Esophagus squamous epithelium (tissue), 5 donors: Measurements from ENCODE around the gene FALEC. TPM values are rescaled to one million over a fixed set of nuclear protein-coding genes. Genes with fewer than 3 reads are reported as not detected.

Source experiments
- DNase-seq: peaks from one replicate; lab custom pipeline; 2025; lab: John Stamatoyannopoulos, UW
- H3K27ac ChIP-seq, 4 donors: fragments of 200-600 bp; sonication (generic); one replicate each; pipeline ENCODE4 v1.5.1; 2016 to 2019; ENCODE audit warnings: mild to moderate bottlenecking in 1 of 4
- H3K27me3 ChIP-seq, 4 donors: fragments of 200-600 bp; sonication (generic); 1 replicate in 3 of 4; 2 replicates in 1 of 4; pipeline versions ENCODE4 v1.5.1 to v1.6.0; 2017 to 2021; ENCODE audit warnings: antibody characterized with exemption in 1 of 4
- H3K36me3 ChIP-seq, 3 donors: fragments of 200-600 bp; sonication (generic); one replicate each; pipeline ENCODE4 v1.5.1; 2016 to 2019
- H3K4me1 ChIP-seq, 3 donors: fragments of 200-600 bp; sonication (generic); one replicate each; pipeline ENCODE4 v1.5.1; 2017 to 2019
- H3K4me3 ChIP-seq, 4 donors: fragments of 200-600 bp; sonication (generic); 1 replicate in 3 of 4; 2 replicates in 1 of 4; pipeline ENCODE4 v1.5.1; 2016 to 2019; ENCODE audit warnings: mild to moderate bottlenecking in 2 of 4, moderate library complexity in 1 of 4
- H3K9me3 ChIP-seq, 3 donors: fragments of 200-600 bp; sonication (generic); one replicate each; pipeline ENCODE4 v1.5.1; 2016 to 2019
- CTCF ChIP-seq, 6 experiments: fragments of 450-650 bp in 4 of 6; fragments of 200-600 bp in 2 of 6; sonication (generic) in 2 of 6; IDR thresholded peaks; one replicate each; pipeline ENCODE4 v1.5.1; 2016 to 2019; ENCODE audit warnings: antibody characterized with exemption in 6 of 6, mild to moderate bottlenecking in 4 of 6, moderate library complexity in 4 of 6
- POLR2A ChIP-seq, 4 donors: fragments of 450-650 bp; IDR thresholded peaks; one replicate each; pipeline ENCODE4 v1.6.1; 2017; ENCODE audit warnings: antibody characterized with exemption in 4 of 4, mild to moderate bottlenecking in 4 of 4, moderate library complexity in 3 of 4
- WGBS, 2 donors: methylation state at CpG; one replicate each; pipeline ENCODE4 v1.1.5; 2018; 5-methylcytosine and 5-hydroxymethylcytosine counted together
- intact Hi-C: fragments of 100-400 bp; cut with DNase I; formaldehyde crosslinking; loops from one replicate; pipeline ENCODE4 v1.15.0; 2022
- total RNA-seq, 4 donors: library from RNA; depleted of rRNA; stranded (reverse); fragments of >200 nt; gene quantifications; one replicate each; pipeline ENCODE4 v1.1.0, GENCODE V29; 2016
- donor health status: DM: yes; HTN: yes; CAD: no.

The FALEC gene
- total RNA-seq, 4 donors from 2014 or later: 3.6 TPM; not detected in 3

DNA sequence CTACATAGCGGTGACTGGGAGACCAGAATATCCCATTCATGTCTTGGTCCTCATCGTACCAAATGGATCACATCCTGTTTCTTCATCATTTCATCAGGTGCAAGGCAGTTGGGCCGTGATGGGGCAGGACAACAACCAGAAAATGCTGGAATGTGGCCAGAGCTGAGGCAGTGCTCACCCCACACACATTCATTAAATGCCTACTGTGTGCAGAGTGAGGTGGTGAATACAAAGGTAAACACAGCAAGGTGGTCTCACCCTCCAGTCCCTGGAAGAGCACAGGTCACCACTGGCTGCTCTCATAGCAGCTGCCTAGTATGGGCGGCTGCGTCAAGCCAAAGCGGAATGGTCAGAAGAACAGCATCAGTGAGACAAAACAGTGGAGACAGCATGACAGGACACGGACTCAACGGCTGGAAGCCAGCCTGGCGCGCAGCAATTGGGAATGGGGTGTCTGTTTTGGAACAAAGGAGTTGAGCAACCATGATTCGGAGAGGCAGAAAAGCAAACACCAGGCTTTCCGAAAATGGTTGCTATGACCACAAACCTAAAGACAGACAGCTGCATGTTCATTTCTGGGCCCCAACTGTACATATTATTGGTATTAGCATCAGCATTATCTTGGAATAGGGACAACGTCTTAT, 28.1 kb downstream of the FALEC start:
- no peak for TF ChIP-seq POLR2A (IDR thresholded peaks at IDR 0.05)
- no peak for TF ChIP-seq CTCF (IDR thresholded peaks at IDR 0.05)
- WGBS, 2 donors: 28 to 44% methylated on average over 13 of the region's 13 CpGs
- peak overlapping the region; percentile 50 to 84 (median 78) for H3K27ac ChIP-seq

GRCh38 chr1:150544204-150544603, 28.7 kb downstream of the FALEC start:
- no peak for DNase-seq
- Histone ChIP-seq H3K36me3 (no peaks in the 10 kb centered on the region), H3K4me1 (peaks cover 8 to 27% (median 12%) of the 10 kb centered on the region in 3 donors), H3K9me3 (no peaks in the 10 kb centered on the region), H3K27ac (peak overlapping the region; percentile 50 to 84 (median 78)), H3K27me3 (no peaks in the 10 kb centered on the region), H3K4me3 (no peak overlapping the region)
- 31 to 36% methylated on average over 3 of the region's 3 CpGs for whole genome bisulfite sequencing, 2 donors
- intact Hi-C loops: no loop called here
- TF ChIP-seq POLR2A (IDR thresholded peaks at IDR 0.05) (no peak), CTCF (IDR thresholded peaks at IDR 0.05) (no peak)

More for the DNA sequence above, 28.1 kb downstream of the FALEC start:
- no peak overlapping the region for H3K4me3 ChIP-seq
- no peak for DNase-seq
- H3K27me3 ChIP-seq: no peaks in the 10 kb centered on the region
- no peaks in the 10 kb centered on the region for H3K36me3 ChIP-seq
- H3K4me1 ChIP-seq: peaks cover 10 to 31% (median 12%) of the 10 kb centered on the region in 3 donors
- no peaks in the 10 kb centered on the region for H3K9me3 ChIP-seq
- intact Hi-C loops: no loop called here

DNA sequence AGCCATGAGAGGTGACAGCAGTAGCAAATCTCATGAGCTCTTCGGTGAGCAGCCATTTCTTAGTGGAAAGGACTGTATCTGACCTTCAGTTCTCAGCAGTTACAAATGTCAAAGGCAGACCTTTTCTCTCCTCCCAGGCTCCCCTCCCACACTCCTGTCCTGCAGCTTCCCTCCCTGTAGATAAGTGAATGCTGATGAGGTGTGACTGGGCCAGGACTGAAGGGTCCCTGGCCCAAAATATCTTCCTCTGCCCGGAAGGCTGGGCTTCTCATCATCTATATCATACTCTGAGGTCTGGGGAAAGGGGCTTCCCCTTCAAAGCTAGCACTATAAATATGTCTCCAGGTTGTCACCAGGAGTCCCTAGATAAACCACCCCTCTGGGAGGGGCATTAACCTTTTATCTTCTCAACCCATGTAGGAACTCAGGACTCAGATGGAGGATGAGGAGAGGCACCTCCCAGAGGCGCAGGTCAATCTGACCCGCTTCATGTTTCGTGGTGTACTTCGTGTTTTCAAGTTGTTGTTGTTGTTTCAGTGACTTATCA, 30.0 kb downstream of the FALEC start:
- H3K36me3 ChIP-seq: no peaks in the 10 kb centered on the region
- H3K9me3 ChIP-seq: no peaks in the 10 kb centered on the region
- no peak for DNase-seq
- no peaks in the 10 kb centered on the region for H3K27me3 ChIP-seq
- WGBS, 2 donors: 88 to 91% methylated on average over 5 to 6 of the region's 6 CpGs
- intact Hi-C loops: no loop called here
- no peak overlapping the region for H3K4me3 ChIP-seq
- peak overlapping the region in 1 of 4 donors; percentile 77 for H3K27ac ChIP-seq
- H3K4me1 ChIP-seq: peaks cover 18 to 37% (median 19%) of the 10 kb centered on the region in 3 donors
- TF ChIP-seq POLR2A (IDR thresholded peaks at IDR 0.05): no peak
- TF ChIP-seq CTCF (IDR thresholded peaks at IDR 0.05): no peak

GRCh38 chr1:150546294-150546937, 30.9 kb downstream of the FALEC start:
- Histone ChIP-seq H3K4me1 (peaks cover 24 to 45% (median 27%) of the 10 kb centered on the region in 3 donors), H3K27me3 (no peaks in the 10 kb centered on the region), H3K9me3 (no peaks in the 10 kb centered on the region), H3K27ac (no peak overlapping the region), H3K4me3 (no peak overlapping the region), H3K36me3 (no peaks in the 10 kb centered on the region)
- no peak for DNase-seq
- WGBS, 2 donors: 86% methylated on average over 16 of the region's 16 CpGs
- TF ChIP-seq CTCF (IDR thresholded peaks at IDR 0.05) (no peak), POLR2A (IDR thresholded peaks at IDR 0.05) (no peak)
- intact Hi-C loops: no loop called here

DNA sequence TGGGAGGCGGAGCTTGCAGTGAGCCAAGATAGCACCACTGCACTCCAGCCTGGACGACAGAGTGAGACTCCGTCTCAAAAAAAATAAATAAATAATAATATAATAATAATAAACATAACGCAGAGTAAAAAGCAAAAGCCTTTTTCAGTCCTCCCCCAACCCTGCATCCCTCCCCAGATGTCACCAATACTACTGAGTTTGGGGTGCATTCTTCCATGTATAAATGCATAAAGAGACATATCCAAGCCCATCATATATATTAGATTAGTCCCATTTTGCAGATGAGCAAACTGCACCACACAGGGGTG, 32.7 kb downstream of the FALEC start:
- Histone ChIP-seq H3K27ac (peak overlapping the region; percentile 88 to 96 (median 91)), H3K9me3 (no peaks in the 10 kb centered on the region), H3K27me3 (no peaks in the 10 kb centered on the region), H3K36me3 (peaks cover 0 to 5% (median 0%) of the 10 kb centered on the region in 3 donors), H3K4me3 (peak overlapping the region; percentile 49 to 84 (median 60)), H3K4me1 (peaks cover 41 to 62% (median 45%) of the 10 kb centered on the region in 3 donors)
- TF ChIP-seq POLR2A (IDR thresholded peaks at IDR 0.05) (no peak), CTCF (IDR thresholded peaks at IDR 0.05) (no peak)
- 42 to 52% methylated on average over 4 of the region's 4 CpGs for WGBS, 2 donors
- DNase-seq: no peak
- intact Hi-C loops: no loop called here
